BLaER1 treated with 17β-estradiol and CSF1 and Interleukin-3, amounts not matched to agents 10 nM and 100 nM (cell line): ENCODE results near the gene BTAF1.

ENCODE experiments used
- H3K27ac ChIP-seq, 11 experiments: shearing (Covaris generic); formaldehyde crosslinking; 2 replicates each; pipeline ENCODE4 v1.8.1; 2022
- H3K27me3 ChIP-seq, 11 experiments: shearing (Covaris generic); formaldehyde crosslinking; 2 replicates each; pipeline ENCODE4 v1.8.1; 2022
- H3K36me3 ChIP-seq, 11 experiments: shearing (Covaris generic); formaldehyde crosslinking; 2 replicates each; pipeline ENCODE4 v1.8.1; 2022
- H3K4me1 ChIP-seq, 10 experiments: shearing (Covaris generic); formaldehyde crosslinking; 2 replicates each; pipeline ENCODE4 v1.8.1; 2022
- H3K4me2 ChIP-seq, 11 experiments: shearing (Covaris generic); formaldehyde crosslinking; 2 replicates each; pipeline ENCODE4 v1.8.1; 2022
- H3K4me3 ChIP-seq, 10 experiments: shearing (Covaris generic); formaldehyde crosslinking; 2 replicates each; pipeline ENCODE4 v1.8.1; 2022
- H3K9ac ChIP-seq, 11 experiments: shearing (Covaris generic); formaldehyde crosslinking; 2 replicates each; pipeline ENCODE4 v1.8.1; 2022
- H3K9me3 ChIP-seq, 11 experiments: shearing (Covaris generic); formaldehyde crosslinking; replicated peaks in 1 of 11; 2 replicates each; pipeline ENCODE4 v1.8.1; 2022
- H4K20me1 ChIP-seq, 11 experiments: shearing (Covaris generic); formaldehyde crosslinking; 2 replicates each; pipeline ENCODE4 v1.8.1; 2022
- Cebpa-rat ChIP-seq, 11 experiments: shearing (Covaris generic); IDR thresholded peaks; 2 replicates each; pipeline ENCODE4 v1.8.1; 2022

The BTAF1 gene

GRCh38 chr10:91923371-91924211 is at the start of gene BTAF1:
Gene BTAF1, plus strand, starts transcription at chr10:91923770. Its CDS starts 307 bp downstream, at chr10:91924077.
- no peak for TF ChIP-seq Cebpa-rat (IDR thresholded peaks at IDR 0.05)
- H3K4me3 ChIP-seq = peak within 1 kb of the TSS; percentile 78 to 98 (median 88)

GRCh38 chr10:91875156-91875555 is 48.4 kb upstream of the BTAF1 start:
- TF ChIP-seq Cebpa-rat (IDR thresholded peaks at IDR 0.05) = no peak
- no peaks in the 10 kb centered on the region for H3K36me3 ChIP-seq
- H3K9ac ChIP-seq = no peak overlapping the region

More at GRCh38 chr10:91923371-91924211, at the start of gene BTAF1:
- Histone ChIP-seq H3K4me1 (peaks cover 19 to 48% (median 33%) of the 10 kb centered on the region in 10 experiments), H3K4me2 (peak within 1 kb of the TSS; percentile 72 to 93 (median 85)), H4K20me1 (peaks cover 41 to 48% (median 43%) of the 10 kb centered on the region in 11 experiments), H3K27me3 (no peaks in the 10 kb centered on the region), H3K9ac (peak within 1 kb of the TSS; percentile 88 to 98 (median 93)), H3K27ac (peak within 1 kb of the TSS; percentile 89 to 99 (median 91)), H3K36me3 (peaks cover 0 to 30% (median 23%) of the 10 kb centered on the region in 11 experiments; a peak in 16 of 22 replicates), H3K9me3 (peaks cover 8 to 19% (median 16%) of the 10 kb centered on the region in 11 experiments; a peak in 19 of 22 replicates)

GRCh38 chr10:91875779-91876178 is 47.8 kb upstream of the BTAF1 start:
- Histone ChIP-seq H3K27ac (no peak overlapping the region), H3K4me3 (no peak overlapping the region), H3K27me3 (no peaks in the 10 kb centered on the region), H4K20me1 (no peaks in the 10 kb centered on the region), H3K4me1 (no peaks in the 10 kb centered on the region; a peak in 1 of 20 replicates), H3K36me3 (no peaks in the 10 kb centered on the region), H3K4me2 (no peak overlapping the region), H3K9ac (no peak overlapping the region), H3K9me3 (no peaks in the 10 kb centered on the region)
- TF ChIP-seq Cebpa-rat (IDR thresholded peaks at IDR 0.05) = no peak

More at GRCh38 chr10:91875156-91875555, 48.4 kb upstream of the BTAF1 start:
- Histone ChIP-seq H3K4me3 (no peak overlapping the region), H3K9me3 (no peaks in the 10 kb centered on the region), H4K20me1 (no peaks in the 10 kb centered on the region), H3K27me3 (no peaks in the 10 kb centered on the region), H3K4me2 (no peak overlapping the region), H3K4me1 (no peaks in the 10 kb centered on the region; a peak in 1 of 20 replicates), H3K27ac (no peak overlapping the region)

- no peak overlapping the region for H3K4me2 ChIP-seq
- peaks cover 0 to 5% (median 0%) of the 10 kb centered on the region in 11 experiments; a peak in 1 of 22 replicates for H3K27me3 ChIP-seq
- TF ChIP-seq Cebpa-rat (IDR thresholded peaks at IDR 0.05) = no peak
- H3K4me3 ChIP-seq = no peak overlapping the region
- peaks cover 0 to 8% (median 0%) of the 10 kb centered on the region in 11 experiments; a peak in 1 of 22 replicates for H3K9me3 ChIP-seq
- H3K4me1 ChIP-seq = peaks cover 11 to 19% (median 15%) of the 10 kb centered on the region in 10 experiments
- no peak overlapping the region for H3K9ac ChIP-seq
- H3K27ac ChIP-seq = no peak overlapping the region
- H3K36me3 ChIP-seq = no peaks in the 10 kb centered on the region
- H4K20me1 ChIP-seq = no peaks in the 10 kb centered on the region
Measured at GRCh38 chr10:91879515-91880170, 43.9 kb upstream of the BTAF1 start.

GRCh38 chr10:91880310-91880709 is 43.3 kb upstream of the BTAF1 start:
- no peak for TF ChIP-seq Cebpa-rat (IDR thresholded peaks at IDR 0.05)
- H3K27ac ChIP-seq = no peak overlapping the region
- no peak overlapping the region for H3K4me2 ChIP-seq
- H3K27me3 ChIP-seq = peaks cover 0 to 5% (median 0%) of the 10 kb centered on the region in 11 experiments; a peak in 1 of 22 replicates
- peaks cover 11 to 19% (median 15%) of the 10 kb centered on the region in 10 experiments for H3K4me1 ChIP-seq
- H3K4me3 ChIP-seq = no peak overlapping the region
- no peak overlapping the region for H3K9ac ChIP-seq
- no peaks in the 10 kb centered on the region for H4K20me1 ChIP-seq
- H3K36me3 ChIP-seq = no peaks in the 10 kb centered on the region
- peaks cover 0 to 8% (median 0%) of the 10 kb centered on the region in 11 experiments; a peak in 1 of 22 replicates for H3K9me3 ChIP-seq

GRCh38 chr10:91883549-91884444 is 39.8 kb upstream of the BTAF1 start:
- Histone ChIP-seq H3K27me3 (peaks cover 18 to 37% (median 23%) of the 10 kb centered on the region in 11 experiments), H4K20me1 (no peaks in the 10 kb centered on the region), H3K4me3 (peak overlapping the region; percentile 1 to 53 (median 24); a peak in 11 of 20 replicates), H3K27ac (peak overlapping the region in 3 of 11 experiments; percentile 7 to 31 (median 13); a peak in 2 of 22 replicates), H3K4me2 (peak overlapping the region; percentile 70 to 84 (median 78)), H3K9ac (peak overlapping the region in 9 of 11 experiments; percentile 4 to 63 (median 29); a peak in 14 of 22 replicates), H3K9me3 (peaks cover 0 to 8% (median 0%) of the 10 kb centered on the region in 11 experiments; a peak in 1 of 22 replicates), H3K36me3 (no peaks in the 10 kb centered on the region), H3K4me1 (peaks cover 13 to 32% (median 25%) of the 10 kb centered on the region in 10 experiments)
- no peak for TF ChIP-seq Cebpa-rat (IDR thresholded peaks at IDR 0.05)

- Histone ChIP-seq H3K36me3 (no peaks in the 10 kb centered on the region), H3K9ac (no peak overlapping the region), H3K27ac (no peak overlapping the region), H3K4me3 (no peak overlapping the region), H3K27me3 (peaks cover 18 to 37% (median 23%) of the 10 kb centered on the region in 11 experiments), H3K4me1 (peaks cover 13 to 32% (median 25%) of the 10 kb centered on the region in 10 experiments), H3K4me2 (peak overlapping the region in 9 of 11 experiments; percentile 70 to 84 (median 79); a peak in 12 of 22 replicates), H4K20me1 (no peaks in the 10 kb centered on the region), H3K9me3 (peaks cover 0 to 8% (median 0%) of the 10 kb centered on the region in 11 experiments; a peak in 1 of 22 replicates)
- no peak for TF ChIP-seq Cebpa-rat (IDR thresholded peaks at IDR 0.05)
Measured at GRCh38 chr10:91884536-91884935, 39.0 kb upstream of the BTAF1 start.
